GM12873 (cell line): ENCODE results near the gene LILRB1.

ENCODE experiments used
- TF ChIP-seq, protein P1 (sequence below): IDR thresholded peaks from 2 replicates; pipeline ENCODE4 v1.5.1; 2012; ENCODE audit warnings: low read depth, mild to moderate bottlenecking, moderate library complexity, low read length, control low read depth; ENCODE audit not compliant: insufficient read depth; ENCODE audit errors: missing control alignments

Gene LILRB1

DNA sequence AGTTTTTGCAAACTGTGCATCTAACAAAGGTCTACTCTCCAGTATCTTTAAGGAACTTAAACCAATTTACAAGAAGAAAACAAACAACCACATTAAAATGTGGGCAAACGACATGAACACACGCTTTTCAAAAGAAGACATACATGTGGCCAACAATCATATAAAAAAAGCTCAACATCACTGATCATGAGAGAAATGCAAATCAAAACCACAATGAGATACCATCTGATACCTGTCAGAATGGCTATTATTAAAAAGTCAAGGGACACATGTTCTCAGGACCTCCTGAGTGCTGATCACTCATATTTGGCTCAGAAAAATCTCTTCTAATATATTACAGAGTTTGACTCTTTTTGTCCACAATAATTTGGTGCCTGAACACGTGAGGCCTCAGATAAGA is 14.2 kb upstream of the LILRB1 start:
- TF ChIP-seq, protein P1, sequence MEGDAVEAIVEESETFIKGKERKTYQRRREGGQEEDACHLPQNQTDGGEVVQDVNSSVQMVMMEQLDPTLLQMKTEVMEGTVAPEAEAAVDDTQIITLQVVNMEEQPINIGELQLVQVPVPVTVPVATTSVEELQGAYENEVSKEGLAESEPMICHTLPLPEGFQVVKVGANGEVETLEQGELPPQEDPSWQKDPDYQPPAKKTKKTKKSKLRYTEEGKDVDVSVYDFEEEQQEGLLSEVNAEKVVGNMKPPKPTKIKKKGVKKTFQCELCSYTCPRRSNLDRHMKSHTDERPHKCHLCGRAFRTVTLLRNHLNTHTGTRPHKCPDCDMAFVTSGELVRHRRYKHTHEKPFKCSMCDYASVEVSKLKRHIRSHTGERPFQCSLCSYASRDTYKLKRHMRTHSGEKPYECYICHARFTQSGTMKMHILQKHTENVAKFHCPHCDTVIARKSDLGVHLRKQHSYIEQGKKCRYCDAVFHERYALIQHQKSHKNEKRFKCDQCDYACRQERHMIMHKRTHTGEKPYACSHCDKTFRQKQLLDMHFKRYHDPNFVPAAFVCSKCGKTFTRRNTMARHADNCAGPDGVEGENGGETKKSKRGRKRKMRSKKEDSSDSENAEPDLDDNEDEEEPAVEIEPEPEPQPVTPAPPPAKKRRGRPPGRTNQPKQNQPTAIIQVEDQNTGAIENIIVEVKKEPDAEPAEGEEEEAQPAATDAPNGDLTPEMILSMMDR: no peak

DNA sequence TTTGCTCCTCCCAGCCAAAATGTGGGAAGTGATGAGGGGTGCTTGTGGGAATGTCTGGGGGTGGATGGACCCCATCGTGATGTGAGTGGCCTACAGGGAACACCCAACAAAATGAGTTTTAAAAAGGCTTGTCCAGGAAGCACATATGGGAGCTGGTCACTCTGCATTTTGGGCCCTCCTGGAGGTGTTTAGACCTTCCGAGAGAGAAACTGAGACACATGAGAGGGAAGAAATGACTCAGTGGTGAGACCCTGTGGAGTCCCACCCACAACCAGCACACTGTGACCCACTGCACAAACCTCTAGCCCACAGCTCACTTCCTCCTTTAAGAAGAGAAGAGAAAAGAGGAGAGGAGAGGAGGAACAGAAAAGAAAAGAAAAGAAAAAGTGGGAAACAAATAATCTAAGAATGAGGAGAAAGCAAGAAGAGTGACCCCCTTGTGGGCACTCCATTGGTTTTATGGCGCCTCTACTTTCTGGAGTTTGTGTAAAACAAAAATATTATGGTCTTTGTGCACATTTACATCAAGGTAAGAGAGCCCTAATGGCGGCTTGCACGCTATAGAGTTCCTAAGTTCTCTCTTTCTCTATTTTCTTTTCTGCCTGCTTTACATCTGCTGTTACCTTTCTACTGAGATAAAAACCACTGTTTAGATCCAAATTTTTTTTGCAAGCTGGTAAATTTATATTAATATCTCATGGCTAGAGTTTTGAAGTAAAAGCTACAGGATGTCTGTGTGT is 13.3 kb upstream of the LILRB1 start:
- TF ChIP-seq, protein P1: no peak

DNA sequence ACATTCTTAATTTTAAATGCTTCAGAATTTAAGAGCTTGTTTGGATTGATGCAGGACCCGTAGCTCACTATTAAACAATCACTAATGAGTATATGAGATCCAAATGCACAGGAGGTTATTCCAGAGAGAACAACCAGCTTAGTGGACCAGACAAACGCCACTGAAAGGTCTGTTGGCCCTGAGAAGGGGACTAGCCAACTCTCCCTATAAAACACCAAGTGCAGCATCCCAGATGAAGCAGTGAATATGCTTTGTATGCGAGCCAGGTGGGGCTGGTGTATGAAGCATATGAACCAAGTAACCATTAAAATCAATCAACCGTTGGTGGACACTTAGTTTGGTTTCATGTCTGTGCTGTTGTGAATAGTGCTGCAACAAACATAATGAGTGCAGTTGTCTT is 9.8 kb upstream of the LILRB1 start:
- TF ChIP-seq, protein P1: no peak

DNA sequence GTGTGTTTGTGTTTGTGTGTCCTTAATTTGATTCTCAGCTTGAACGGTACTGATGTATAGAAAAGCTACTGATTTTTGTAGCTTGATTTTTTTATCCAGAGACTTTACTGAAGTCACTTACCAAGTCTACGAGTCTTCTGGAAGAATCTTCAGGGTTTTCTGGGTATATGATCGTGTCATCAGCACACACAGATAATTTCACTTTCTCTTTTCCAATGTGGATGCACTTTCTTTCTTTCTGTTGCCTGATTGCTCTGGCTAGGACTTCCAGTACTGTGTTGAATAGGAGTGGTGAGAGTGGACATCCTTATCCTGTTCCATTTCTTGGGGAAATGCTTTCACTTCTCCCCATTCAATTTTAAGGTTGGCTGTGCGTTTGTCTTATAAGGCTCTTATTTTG is 7.9 kb upstream of the LILRB1 start:
- TF ChIP-seq, protein P1: no peak

DNA sequence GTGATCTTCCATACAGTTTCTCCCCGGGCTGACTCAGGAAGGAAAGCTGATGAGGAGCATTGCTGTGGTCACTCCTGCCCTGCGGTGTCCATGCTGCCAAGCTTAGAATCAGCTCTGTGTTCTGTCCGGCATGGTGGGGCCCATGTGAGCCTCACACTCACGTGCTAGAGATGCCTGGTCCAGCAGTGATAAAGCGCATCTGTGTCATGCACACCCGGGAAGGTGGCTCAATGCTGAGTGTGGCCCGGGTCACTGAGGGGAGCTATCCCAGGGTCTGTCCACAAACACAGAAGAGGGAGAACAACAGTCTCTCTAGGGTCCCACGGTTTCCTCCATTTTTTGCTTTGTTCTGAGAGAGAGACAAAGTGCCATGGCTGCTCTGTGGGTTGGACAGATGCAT is 3.5 kb upstream of the LILRB1 start:
- TF ChIP-seq, protein P1: no peak

DNA sequence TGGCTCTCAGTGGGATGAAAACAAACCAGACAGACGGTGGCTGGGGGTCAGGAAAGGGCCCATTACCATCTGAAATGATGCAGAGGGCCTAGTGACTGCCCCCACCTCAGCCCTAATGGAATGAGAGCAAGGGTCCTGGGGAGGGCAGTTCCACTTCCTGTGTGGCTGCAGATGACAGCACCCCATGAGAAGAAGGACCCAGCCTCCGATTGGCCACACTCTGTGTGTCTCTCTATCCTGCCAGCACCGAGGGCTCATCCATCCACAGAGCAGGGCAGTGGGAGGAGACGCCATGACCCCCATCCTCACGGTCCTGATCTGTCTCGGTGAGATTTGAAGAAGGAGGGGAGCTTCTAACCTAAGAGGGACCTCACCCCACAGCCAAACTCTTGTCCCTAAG is 498 bp downstream of the LILRB1 start:
- TF ChIP-seq, protein P1: no peak

DNA sequence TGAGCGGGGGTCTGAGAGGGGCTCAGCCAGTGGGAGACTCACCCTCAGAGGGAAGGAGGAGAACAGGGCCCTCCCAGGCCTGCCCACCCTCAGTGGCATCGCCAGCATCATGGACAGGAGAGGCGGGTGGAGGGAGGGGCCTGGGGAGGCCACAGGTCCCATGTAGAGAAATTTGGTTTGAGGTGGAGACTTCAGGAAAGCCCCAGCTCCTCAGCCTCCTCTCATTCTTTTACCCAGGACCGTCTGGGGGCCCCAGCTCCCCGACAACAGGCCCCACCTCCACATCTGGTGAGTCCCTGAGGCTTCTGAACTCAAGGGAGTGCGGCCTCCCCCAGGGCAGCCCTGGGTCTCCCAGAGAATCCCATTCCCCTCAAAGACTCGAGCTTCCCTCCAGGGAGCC is 3.1 kb downstream of the LILRB1 start:
- TF ChIP-seq, protein P1: no peak

DNA sequence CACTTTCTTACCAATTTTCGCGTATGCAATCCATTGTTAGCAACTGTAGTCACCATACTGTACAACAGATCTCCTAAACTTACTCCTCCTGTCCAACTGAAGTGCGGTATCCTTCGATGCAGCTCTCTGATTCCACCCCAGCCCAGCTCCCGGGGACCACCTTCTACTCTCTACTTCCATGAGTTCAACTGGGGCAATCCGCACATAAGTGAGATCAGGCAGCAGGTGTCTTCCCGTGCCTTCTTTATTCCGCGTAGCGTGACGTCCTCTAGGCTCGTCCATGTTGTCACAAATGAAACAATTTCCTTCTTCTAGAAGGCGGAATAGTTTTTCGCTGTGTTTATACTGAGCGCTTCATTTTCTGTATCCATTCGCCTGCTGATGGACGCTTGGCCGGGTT is 8.4 kb downstream of the LILRB1 start:
- TF ChIP-seq, protein P1: no peak
